Activated T-helper 2 cell treated with anti-CD3 and anti-CD28 coated beads, Interferon-gamma antibody, Interleukin-2, Interleukin-4, amounts not matched to agents 10 μg/mL and 5 μg/mL and 100 μg/mL, durations not matched to agents 14 hours and 24 hours and 36 hours (primary cell): ENCODE measurements around the gene THSD7A. TPM values are rescaled to one million over a fixed set of nuclear protein-coding genes. Genes with fewer than 3 reads are reported as not detected.

Experiments used
- DNase-seq: peaks from one replicate; pipeline ENCODE4 v3.0.0; 2021; ENCODE audit warnings: low spot score
- H3K27ac Mint-ChIP-seq: one replicate; pipeline ENCODE4 v1.8.0; 2021; ENCODE audit warnings: mixed read lengths
- H3K27me3 Mint-ChIP-seq: one replicate; pipeline ENCODE4 v1.8.0; 2021; ENCODE audit warnings: low read depth, mixed read lengths
- H3K36me3 Mint-ChIP-seq: one replicate; pipeline ENCODE4 v1.8.0; 2021; ENCODE audit warnings: low read depth, mixed read lengths
- H3K4me1 Mint-ChIP-seq: one replicate; pipeline ENCODE4 v1.8.0; 2021; ENCODE audit warnings: low read depth, mixed read lengths
- H3K4me3 Mint-ChIP-seq: one replicate; pipeline ENCODE4 v1.8.0; 2021; ENCODE audit warnings: low read depth, mild to moderate bottlenecking, moderate library complexity, mixed read lengths
- H3K9me3 Mint-ChIP-seq: one replicate; pipeline ENCODE4 v1.8.0; 2021; ENCODE audit warnings: mixed read lengths
- intact Hi-C: fragments of 100-400 bp; cut with micrococcal nuclease; formaldehyde crosslinking; loops from one replicate; pipeline ENCODE4 v1.15.1; 2023
- total RNA-seq: library from RNA; stranded (reverse); gene quantifications from 2 replicates; pipeline ENCODE4 v1.2.3, GENCODE V29; 2022

Gene THSD7A
- total RNA-seq, 1 donor from 2014 or later: not detected

DNA sequence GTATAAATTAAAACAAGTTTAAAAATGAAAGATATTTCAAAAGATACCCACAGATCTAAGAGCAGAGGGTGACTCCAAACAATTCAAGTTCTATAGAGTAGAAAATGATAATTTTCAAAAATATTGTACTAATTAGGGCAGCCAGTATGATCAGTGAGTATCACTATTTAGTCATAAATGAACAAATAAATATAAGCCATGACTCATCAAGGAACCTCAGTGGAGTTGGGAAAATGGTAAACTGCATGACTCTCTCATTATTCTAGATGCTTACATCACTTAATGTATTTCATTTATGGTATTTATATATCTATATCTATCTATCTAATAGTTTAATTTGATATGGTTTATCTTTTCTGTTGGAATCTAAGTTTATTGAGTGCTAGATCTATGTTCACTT lies 94.3 kb downstream of the THSD7A start:
- Mint-ChIP-seq H3K4me3 (no peak overlapping the region), H3K36me3 (no peaks in the 10 kb centered on the region), H3K4me1 (no peaks in the 10 kb centered on the region), H3K27me3 (no peaks in the 10 kb centered on the region), H3K9me3 (no peaks in the 10 kb centered on the region), H3K27ac (no peak overlapping the region)
- intact Hi-C loops: no loop called here
- no peak for DNase-seq

DNA sequence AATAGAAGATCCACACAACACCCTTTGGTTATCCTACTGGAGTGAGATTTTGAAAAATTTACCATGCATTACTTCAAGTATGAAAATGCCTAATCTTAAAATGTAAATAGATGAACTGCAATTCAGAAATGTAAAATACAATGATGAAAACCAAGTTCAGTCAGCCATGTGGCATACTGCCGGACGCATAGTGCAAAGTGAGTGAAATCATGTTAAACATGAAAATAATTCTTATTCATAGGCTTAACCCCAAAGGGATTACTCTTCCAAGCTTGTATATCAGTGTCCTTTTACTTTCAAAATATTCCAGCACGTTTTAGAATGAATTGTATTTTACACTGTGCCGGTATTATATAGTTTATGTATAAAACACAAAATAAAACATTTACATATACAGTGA lies 99.8 kb downstream of the THSD7A start:
- H3K4me3 Mint-ChIP-seq: no peak overlapping the region
- intact Hi-C loops: no loop called here

DNA sequence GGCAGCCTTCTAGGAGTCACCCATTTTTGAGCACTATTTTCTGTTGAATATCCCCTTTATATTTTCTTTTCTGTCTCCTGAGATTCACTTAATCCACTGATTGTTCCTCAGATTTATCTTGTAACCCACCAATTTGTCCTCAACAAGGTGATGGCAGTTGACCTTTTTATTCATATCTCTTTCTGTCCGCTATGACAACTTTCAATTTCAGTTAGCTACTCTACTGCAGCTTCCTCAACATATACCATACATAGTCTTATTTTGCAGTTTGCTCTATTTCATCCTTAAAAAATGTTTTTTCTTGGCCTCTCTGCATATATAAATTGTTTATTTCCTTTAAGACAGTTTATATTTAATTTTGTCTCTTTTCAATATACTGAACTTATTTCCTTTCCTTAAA lies 101.3 kb downstream of the THSD7A start:
- intact Hi-C loops: no loop called here

More for the DNA sequence above, 99.8 kb downstream of the THSD7A start:
- Mint-ChIP-seq H3K27me3 (no peaks in the 10 kb centered on the region), H3K9me3 (no peaks in the 10 kb centered on the region), H3K4me1 (no peaks in the 10 kb centered on the region), H3K27ac (no peak overlapping the region), H3K36me3 (no peaks in the 10 kb centered on the region)
- DNase-seq: no peak

GRCh38 chr7:11727864-11728263 lies 104.1 kb downstream of the THSD7A start:
- Mint-ChIP-seq H3K4me3 (no peak overlapping the region), H3K27ac (no peak overlapping the region), H3K36me3 (no peaks in the 10 kb centered on the region), H3K27me3 (no peaks in the 10 kb centered on the region), H3K4me1 (no peaks in the 10 kb centered on the region), H3K9me3 (no peaks in the 10 kb centered on the region)
- intact Hi-C loops: no loop called here
- no peak for DNase-seq

More for the DNA sequence above, 101.3 kb downstream of the THSD7A start:
- no peaks in the 10 kb centered on the region for H3K9me3 Mint-ChIP-seq
- H3K27ac Mint-ChIP-seq: no peak overlapping the region
- no peaks in the 10 kb centered on the region for H3K36me3 Mint-ChIP-seq
- H3K4me3 Mint-ChIP-seq: no peak overlapping the region
- no peak for DNase-seq
- no peaks in the 10 kb centered on the region for H3K27me3 Mint-ChIP-seq
- no peaks in the 10 kb centered on the region for H3K4me1 Mint-ChIP-seq

DNA sequence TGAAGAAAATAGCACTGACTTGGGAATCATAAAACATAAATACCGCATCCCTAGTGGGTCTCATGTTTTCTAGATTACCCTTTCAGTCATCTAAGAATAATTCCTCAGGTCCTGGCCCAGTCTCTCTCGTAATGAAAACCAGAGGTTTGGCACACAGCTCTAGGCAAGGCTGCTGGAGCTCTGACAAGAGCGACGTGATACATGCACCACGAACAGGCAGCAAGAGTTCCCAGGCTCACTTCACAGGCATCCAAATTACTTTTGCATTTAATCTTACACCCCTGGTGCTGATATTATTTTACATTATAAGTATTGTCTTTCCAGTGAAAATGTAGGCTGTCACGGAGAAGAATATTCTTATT lies 105.2 kb downstream of the THSD7A start:
- H3K9me3 Mint-ChIP-seq: no peaks in the 10 kb centered on the region
- no peaks in the 10 kb centered on the region for H3K27me3 Mint-ChIP-seq
- H3K4me1 Mint-ChIP-seq: no peaks in the 10 kb centered on the region
- no peaks in the 10 kb centered on the region for H3K36me3 Mint-ChIP-seq
- H3K4me3 Mint-ChIP-seq: no peak overlapping the region
- no peak overlapping the region for H3K27ac Mint-ChIP-seq
- intact Hi-C loops: no loop called here
- no peak for DNase-seq

DNA sequence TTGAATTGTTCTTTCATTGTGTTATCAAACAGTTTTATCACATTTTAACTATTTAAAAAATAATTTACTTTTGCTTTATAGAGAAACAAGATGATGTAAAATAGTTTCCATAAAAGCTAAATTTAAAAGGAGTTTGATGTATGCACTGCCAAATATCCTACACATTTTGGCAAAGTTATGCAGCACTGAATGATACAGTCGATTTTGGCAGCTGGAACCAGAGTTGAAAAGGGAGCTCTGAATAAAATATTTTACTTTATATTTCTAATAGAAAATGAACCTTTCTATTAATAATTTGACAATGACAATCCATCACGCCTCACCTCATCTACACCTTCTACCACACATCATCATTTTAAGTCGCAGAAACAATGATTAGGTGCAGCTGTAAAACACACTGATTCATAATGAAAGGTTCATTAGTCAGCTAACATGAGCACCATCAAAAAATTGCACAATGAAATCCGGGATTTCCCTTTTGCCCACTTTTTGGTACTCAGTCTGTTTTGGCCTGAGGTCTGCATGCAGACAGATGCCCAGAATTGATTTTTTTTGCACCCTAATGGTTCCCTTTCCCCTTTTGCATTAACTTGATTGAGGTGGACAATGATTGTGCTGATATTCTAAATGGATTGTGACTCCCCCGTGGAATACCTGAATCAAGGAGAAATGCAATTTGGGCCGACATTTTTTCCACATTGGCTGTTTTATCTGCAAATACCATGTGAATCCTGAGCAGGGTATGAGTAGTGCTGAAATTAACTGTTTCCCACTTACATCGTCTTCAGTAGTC lies 105.8 kb downstream of the THSD7A start:
- intact Hi-C loops: no loop called here
- Mint-ChIP-seq H3K4me3 (no peak overlapping the region), H3K4me1 (no peaks in the 10 kb centered on the region), H3K27ac (no peak overlapping the region), H3K9me3 (no peaks in the 10 kb centered on the region), H3K36me3 (no peaks in the 10 kb centered on the region), H3K27me3 (no peaks in the 10 kb centered on the region)
- no peak for DNase-seq

DNA sequence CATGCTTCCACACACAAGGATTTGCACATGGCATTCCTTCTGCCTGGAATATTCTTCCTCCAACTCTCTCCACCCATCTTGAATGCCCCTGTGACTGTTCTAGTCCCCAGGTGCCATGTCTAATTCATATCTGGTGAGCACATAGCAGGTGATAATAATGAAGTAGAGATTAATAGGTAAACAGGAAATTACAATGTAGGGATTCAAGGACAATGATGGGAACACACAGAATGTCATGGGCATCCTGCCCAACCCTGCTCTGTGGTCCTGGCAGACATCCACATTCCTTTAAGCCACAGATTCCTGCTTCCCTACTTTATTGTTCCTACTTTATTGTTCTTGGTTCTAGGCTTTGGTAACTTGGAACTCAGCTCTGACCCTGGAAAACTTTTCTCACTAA lies 115.8 kb downstream of the THSD7A start:
- H3K4me3 Mint-ChIP-seq: no peak overlapping the region
- no peaks in the 10 kb centered on the region for H3K4me1 Mint-ChIP-seq
- no peak overlapping the region for H3K27ac Mint-ChIP-seq
- DNase-seq: no peak
- H3K36me3 Mint-ChIP-seq: no peaks in the 10 kb centered on the region
- intact Hi-C loops: no loop called here
- no peaks in the 10 kb centered on the region for H3K9me3 Mint-ChIP-seq
- H3K27me3 Mint-ChIP-seq: no peaks in the 10 kb centered on the region

GRCh38 chr7:11714676-11715075 lies 117.3 kb downstream of the THSD7A start:
- Mint-ChIP-seq H3K36me3 (no peaks in the 10 kb centered on the region), H3K4me1 (no peaks in the 10 kb centered on the region), H3K4me3 (no peak overlapping the region), H3K27me3 (no peaks in the 10 kb centered on the region), H3K9me3 (no peaks in the 10 kb centered on the region), H3K27ac (no peak overlapping the region)
- intact Hi-C loops: no loop called here
- no peak for DNase-seq

- Mint-ChIP-seq H3K27ac (no peak overlapping the region), H3K36me3 (no peaks in the 10 kb centered on the region), H3K27me3 (no peaks in the 10 kb centered on the region), H3K4me1 (no peaks in the 10 kb centered on the region), H3K9me3 (no peaks in the 10 kb centered on the region), H3K4me3 (no peak overlapping the region)
- intact Hi-C loops: no loop called here
- DNase-seq: no peak
Observed at GRCh38 chr7:11714205-11714604, 117.8 kb downstream of the THSD7A start.

DNA sequence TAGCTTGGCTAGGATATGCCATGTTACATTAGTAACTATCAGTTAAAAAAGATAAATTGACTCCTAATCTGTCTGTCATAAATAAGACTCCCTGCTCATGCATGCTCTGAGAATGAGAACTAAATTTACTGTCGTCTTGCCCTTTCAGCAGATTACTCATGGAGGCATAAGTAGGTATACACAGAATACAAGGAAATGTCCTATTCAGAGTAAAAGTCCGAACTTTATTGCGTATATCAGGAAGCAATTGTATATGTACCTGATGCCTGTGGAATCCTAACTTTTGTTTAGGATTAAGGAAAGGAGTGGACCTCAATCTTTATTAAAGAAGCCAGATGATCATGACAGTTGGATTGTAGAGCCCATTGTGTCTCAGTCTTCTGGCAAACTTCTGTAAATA lies 118.6 kb downstream of the THSD7A start:
- no peak for DNase-seq
- intact Hi-C loops: no loop called here
- no peaks in the 10 kb centered on the region for H3K27me3 Mint-ChIP-seq
- H3K4me1 Mint-ChIP-seq: no peaks in the 10 kb centered on the region
- H3K4me3 Mint-ChIP-seq: no peak overlapping the region
- no peak overlapping the region for H3K27ac Mint-ChIP-seq
- no peaks in the 10 kb centered on the region for H3K36me3 Mint-ChIP-seq
- H3K9me3 Mint-ChIP-seq: no peaks in the 10 kb centered on the region

- no peaks in the 10 kb centered on the region for H3K36me3 Mint-ChIP-seq
- DNase-seq: no peak
- intact Hi-C loops: no loop called here
- no peak overlapping the region for H3K27ac Mint-ChIP-seq
- H3K4me1 Mint-ChIP-seq: no peaks in the 10 kb centered on the region
- no peaks in the 10 kb centered on the region for H3K9me3 Mint-ChIP-seq
- no peaks in the 10 kb centered on the region for H3K27me3 Mint-ChIP-seq
- H3K4me3 Mint-ChIP-seq: no peak overlapping the region
Observed at GRCh38 chr7:11710377-11710776, 121.6 kb downstream of the THSD7A start.

GRCh38 chr7:11709196-11709595 lies 122.8 kb downstream of the THSD7A start:
- H3K9me3 Mint-ChIP-seq: no peaks in the 10 kb centered on the region
- no peaks in the 10 kb centered on the region for H3K27me3 Mint-ChIP-seq
- DNase-seq: no peak
- no peaks in the 10 kb centered on the region for H3K36me3 Mint-ChIP-seq
- H3K27ac Mint-ChIP-seq: no peak overlapping the region
- no peaks in the 10 kb centered on the region for H3K4me1 Mint-ChIP-seq
- no peak overlapping the region for H3K4me3 Mint-ChIP-seq
- intact Hi-C loops: no loop called here

DNA sequence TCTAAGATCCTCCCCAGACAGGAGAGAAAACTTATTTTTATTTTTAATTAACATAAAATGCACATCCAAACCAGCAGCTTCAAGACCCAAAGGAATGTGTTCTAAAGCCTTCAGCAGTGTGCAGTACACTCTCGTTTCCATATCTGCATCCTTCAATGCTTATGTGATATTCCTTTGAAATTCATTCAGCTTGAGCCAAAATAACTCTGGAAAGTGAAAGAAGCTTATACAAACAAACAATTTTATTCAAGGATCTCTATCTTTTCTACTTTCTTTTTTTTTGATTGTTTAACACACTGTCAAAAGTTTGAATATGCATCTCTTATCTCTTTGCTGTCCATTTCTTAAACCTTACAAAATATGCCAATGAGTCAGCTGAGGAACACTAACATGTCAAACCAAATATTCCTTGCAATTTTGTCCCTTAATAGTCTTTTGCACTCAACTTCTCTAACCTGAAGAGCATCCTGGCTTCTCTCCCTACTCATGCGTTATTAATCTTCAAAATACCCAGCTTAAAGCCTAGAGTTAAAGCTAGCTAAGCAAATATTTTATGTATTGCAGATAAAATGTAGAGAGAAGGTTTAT lies 124.3 kb downstream of the THSD7A start:
- Mint-ChIP-seq H3K27me3 (no peaks in the 10 kb centered on the region), H3K36me3 (no peaks in the 10 kb centered on the region), H3K9me3 (no peaks in the 10 kb centered on the region), H3K4me3 (no peak overlapping the region), H3K27ac (no peak overlapping the region), H3K4me1 (no peaks in the 10 kb centered on the region)
- DNase-seq: no peak
- intact Hi-C loops: no loop called here
